Kasumi-1 (cell line): ENCODE data around the gene C19orf38.
"Not testable (repeated sequence)": the region's sequence is repeated elsewhere in the genome, so short reads cannot be mapped to it uniquely, and the experiment has no call there.

Experiments
- DNase-seq, 2 experiments: peaks; one replicate each; lab custom pipeline; 2025; lab: John Stamatoyannopoulos, UW

C19orf38 gene

GRCh38 chr19:10852098-10852800, 4.0 kb downstream of the C19orf38 start:
- DNase-seq, result no peak

- DNase-seq, result no peak
These were observed 4.7 kb downstream of the C19orf38 start for GRCh38 chr19:10852941-10853340.

GRCh38 chr19:10854350-10855089, 6.3 kb downstream of the C19orf38 start:
- DNase-seq, result no peak

GRCh38 chr19:10855879-10856522, 7.8 kb downstream of the C19orf38 start:
- DNase-seq, result peak; percentile 33 to 40

- DNase-seq, result not testable (repeated sequence)
These were observed 8.7 kb downstream of the C19orf38 start for GRCh38 chr19:10856899-10857298.

- peak; percentile 19 to 29 for DNase-seq
These were observed 10.1 kb downstream of the C19orf38 start for GRCh38 chr19:10858204-10858828.

GRCh38 chr19:10861103-10861651, 13.0 kb downstream of the C19orf38 start:
- DNase-seq, result peak; percentile 33 to 58

GRCh38 chr19:10862561-10863106, 14.4 kb downstream of the C19orf38 start:
- no peak for DNase-seq

GRCh38 chr19:10863107-10863717, 15.0 kb downstream of the C19orf38 start:
- DNase-seq, result no peak

GRCh38 chr19:10864538-10864899, 16.3 kb downstream of the C19orf38 start:
- DNase-seq, result peak; percentile 77 to 87

GRCh38 chr19:10866495-10866894, 18.3 kb downstream of the C19orf38 start:
- DNase-seq, result no peak

GRCh38 chr19:10868872-10869547, 20.8 kb downstream of the C19orf38 start:
- DNase-seq, result no peak

GRCh38 chr19:10869872-10870311, 21.7 kb downstream of the C19orf38 start:
- DNase-seq, result not testable (repeated sequence)

GRCh38 chr19:10870501-10870954, 22.3 kb downstream of the C19orf38 start:
- no peak for DNase-seq

GRCh38 chr19:10870955-10871603, 22.9 kb downstream of the C19orf38 start, which contains the start of gene CARM1:
Gene CARM1, plus strand, starts transcription at chr19:10871553. Its CDS starts 150 bp downstream, at chr19:10871703.
- DNase-seq, result peak; percentile 95 to 98

- peak; percentile 8 to 26 for DNase-seq
These were observed 23.7 kb downstream of the C19orf38 start for GRCh38 chr19:10871711-10872545.

GRCh38 chr19:10872546-10873107, 24.4 kb downstream of the C19orf38 start:
- DNase-seq, result no peak

GRCh38 chr19:10874024-10874423, 25.8 kb downstream of the C19orf38 start:
- no peak for DNase-seq
